GM18511 (cell line): ENCODE data around the gene OR2V1.
"Not testable (repeated sequence)": the region's sequence is repeated elsewhere in the genome, so short reads cannot be mapped to it uniquely, and the experiment has no call there.

Source experiments
- ATAC-seq: cut with Tn5 transposase; IDR thresholded peaks from one replicate; pipeline ENCODE4 v1.9.1; 2021; ENCODE audit warnings: mild to moderate bottlenecking, moderate library complexity; ENCODE audit not compliant: unreplicated experiment

OR2V1 gene

DNA sequence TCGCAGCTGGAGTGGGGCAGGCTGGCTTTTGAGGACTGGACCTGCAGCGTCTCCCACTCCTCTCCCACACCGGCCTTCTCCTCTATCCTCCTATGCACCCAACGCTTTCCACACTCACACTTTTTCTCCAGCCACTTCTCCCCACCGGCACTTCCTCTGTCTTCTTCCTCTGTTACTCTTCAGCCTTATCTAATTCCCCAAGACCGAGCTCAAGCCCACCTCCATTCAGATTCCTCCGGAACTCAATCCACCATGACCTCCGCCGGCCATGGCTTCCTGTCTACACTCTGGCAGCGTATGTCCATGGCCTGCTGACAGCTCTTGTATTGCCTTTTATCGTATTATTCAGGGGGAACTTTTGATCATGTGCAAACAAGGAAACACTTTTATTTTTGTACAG lies 545 bp upstream of the OR2V1 start:
- ATAC-seq = no peak

DNA sequence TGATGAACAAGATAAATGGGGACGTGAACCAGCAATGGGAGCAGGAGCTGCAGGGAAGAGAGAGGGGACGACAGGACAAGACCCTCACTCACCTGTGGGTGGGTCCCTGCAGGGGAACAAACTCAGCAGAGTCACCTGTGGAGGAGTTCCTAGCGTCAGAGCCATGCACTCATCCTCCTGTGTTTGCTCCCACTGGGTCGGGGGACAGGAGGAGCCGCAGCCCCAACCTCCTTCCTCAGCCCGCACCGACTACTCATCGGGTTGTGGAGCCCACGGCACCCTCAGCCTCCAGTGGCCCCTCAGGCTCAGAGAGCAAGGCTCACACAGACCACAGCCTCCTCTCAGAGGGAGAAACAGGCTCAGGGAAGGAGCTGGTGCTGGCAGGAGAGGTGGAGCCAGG lies 888 bp downstream of the OR2V1 start:
- ATAC-seq = not testable (repeated sequence)

DNA sequence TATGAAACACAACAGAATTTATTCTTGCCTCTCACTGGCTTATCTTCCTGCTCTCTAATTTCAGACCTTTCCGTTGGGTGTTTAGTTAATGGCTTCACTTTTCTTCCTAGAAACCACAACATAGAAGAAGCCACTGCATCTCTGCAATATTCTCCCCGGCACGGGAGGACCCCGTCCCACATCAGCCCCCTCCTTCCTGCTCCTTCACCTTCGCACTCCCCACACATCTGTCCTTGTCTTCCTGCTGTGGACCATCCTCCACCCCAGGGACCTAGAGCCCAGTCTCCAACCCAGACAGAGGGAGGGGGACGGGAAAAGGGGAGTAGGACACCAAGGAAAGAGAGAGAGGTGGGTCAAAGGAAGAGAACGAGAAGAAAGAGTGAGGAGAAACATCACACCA lies 1.4 kb downstream of the OR2V1 start:
- no peak for ATAC-seq

DNA sequence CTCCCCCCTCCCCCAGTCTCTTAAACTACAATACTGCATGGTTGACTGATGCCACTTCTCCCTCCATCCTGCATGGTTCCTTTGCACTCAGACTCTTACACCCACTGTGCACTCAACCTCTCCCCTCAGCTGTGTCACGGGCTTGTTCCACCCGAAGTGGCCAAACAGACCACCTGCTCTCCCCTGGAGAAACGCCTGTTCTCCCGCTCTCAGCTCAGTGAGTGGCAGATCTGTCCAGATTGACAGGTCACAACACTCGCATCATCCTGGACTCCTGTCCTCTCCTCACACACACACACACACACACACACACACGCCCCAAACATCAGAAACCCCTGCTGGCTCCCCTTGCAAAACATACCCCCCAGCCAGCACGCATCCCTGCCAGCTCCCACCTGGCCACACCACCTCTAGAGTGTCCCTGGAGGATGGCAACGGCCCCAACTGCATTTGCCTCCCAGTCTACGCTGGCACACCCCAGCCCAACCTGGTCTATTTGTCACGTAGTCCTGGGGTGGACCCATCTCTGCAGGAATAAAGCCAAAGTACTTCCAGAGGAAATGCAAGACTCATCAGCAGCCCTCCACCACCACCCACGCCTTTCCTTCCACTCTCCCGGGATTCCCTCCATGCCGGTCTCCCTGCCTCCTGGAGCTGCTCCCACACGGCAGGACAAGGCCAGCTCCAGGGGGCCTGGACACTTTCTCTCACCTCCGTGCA lies 2.9 kb downstream of the OR2V1 start:
- no peak for ATAC-seq

DNA sequence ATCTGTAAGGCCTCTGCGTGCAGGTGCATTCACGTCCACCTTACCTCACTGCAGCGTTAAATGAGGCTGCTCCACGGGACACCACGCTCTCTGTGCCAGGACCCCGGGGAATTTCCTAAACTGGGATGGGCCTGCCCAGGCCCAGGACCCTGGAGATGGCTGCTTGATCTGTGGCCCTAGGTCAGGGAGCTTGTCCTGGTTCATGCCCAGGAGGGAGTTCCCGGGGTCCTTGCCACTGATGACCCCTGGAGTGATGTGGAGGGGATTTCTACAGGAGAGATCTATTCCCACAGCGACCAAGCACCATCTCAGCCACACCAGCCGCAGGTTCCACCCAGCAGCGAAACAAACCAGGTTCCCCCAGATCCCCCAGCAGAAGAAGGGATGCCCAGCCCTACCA lies 3.5 kb downstream of the OR2V1 start:
- no peak for ATAC-seq

DNA sequence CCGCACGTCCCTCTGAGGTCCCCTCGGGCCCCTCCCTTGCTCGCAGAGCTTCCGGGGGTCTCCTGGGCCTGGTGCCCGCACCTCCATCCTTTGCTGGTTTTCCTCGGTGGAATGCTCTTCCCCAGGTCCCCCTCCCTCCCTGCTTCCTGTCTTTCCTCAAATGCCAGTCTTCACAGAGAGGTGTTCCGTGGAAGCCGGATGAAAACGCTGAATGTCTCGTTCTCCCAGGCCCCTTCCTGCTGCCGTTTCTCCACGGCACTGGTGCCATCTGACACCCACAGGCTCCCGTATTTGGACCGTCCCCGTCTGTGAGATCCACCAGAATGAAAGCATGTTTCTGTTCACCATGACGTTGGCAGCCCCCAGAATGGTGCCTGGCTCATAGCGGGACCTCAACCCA lies 4.1 kb downstream of the OR2V1 start:
- no peak for ATAC-seq

DNA sequence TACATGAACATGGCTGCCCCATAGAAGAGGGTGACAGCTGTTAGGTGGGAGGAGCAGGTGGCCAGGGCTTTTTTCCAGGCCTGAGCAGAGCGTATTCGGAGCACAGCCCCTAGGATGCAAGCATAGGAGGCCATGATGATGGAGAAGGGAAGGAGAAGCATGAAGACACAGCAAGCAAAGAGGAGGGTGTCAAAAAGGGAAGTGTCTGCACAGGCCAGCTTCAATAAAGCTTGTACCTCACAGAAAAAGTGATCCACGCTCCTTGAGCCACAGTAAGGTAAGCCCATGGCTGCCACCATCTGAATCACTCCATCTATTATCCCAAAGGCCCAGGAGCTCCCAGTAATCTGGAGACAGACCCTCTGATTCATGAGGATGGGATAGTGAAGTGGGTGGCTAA lies 6.4 kb downstream of the OR2V1 start:
- no peak for ATAC-seq

DNA sequence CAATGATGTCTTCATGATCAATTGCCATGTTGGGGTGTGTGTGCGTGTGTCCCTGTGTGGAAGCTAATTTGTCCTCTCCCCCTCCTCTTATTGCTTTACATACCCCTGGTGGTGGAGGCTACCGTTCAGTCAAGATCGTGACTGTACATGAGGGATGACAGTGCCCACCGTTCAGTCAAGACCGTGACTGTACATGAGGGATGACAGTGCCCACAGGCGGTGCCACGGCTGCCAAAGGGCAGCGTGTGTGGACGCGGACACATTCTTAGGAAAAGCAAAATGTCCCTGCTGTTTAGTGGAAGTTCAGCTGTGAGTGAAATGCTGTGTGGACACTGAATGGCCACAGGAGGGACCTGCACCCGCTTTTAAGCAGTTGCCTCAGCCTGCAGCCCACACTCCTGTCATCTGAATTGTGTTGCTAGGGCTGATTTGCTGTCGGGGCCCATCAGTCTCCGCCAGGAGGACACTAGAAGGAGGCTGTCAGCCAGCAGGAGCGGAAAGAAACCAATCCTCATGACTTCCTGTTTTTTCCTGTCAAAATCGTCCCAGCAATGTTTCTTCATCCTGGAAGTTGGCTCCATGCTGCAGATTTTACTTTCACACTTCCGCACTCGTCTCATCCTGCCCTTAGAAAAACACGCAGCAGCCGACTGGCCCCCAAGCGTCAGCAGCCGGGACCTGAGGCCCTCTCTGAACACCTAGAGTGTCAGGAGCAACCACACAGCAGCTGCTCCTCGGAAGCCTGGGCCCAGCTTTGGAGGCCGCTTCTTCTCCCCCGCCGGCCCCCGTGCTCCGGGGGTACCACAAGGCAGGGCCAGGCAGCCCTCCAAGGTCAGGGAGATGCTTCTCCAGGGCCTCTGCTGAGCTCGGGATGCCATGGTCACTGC lies 9.1 kb downstream of the OR2V1 start:
- ATAC-seq = no peak

DNA sequence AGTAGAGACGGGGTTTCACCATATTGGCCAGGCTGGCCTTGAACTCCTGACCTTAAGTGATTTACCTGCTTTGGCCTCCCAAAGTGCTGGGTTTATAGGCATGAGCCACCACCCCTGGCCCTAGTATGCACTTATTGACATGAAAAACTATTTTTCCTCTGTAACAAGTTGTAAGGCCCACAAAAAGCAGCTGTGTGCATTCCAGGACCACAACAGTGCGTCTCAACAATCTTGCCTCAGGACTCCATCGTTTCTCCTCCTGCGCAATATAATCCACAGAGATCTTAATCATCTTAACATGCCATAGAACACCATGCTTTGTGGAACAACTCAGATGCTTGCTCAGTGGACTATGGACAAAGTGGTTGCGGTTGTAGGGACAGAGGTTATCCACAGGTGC lies 10.2 kb downstream of the OR2V1 start:
- no peak for ATAC-seq

DNA sequence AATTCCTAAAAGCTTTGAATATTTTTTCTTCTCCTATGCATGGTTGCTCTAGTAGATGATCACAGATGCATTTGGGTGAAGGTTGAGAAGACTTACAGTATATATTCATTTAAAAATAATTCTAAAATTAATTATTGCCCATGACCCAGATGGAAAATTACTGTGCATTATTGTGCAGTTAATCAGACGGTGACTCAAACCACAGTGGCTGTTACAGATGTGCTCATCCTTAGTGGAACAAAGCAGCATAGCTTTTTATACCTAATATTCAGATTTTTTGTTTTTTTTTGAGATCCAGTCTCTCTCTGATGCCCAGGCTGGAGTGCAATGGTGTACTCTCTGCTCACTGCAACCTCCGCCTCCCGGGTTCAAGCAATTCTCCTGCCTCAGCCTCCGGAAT lies 10.7 kb downstream of the OR2V1 start:
- ATAC-seq = no peak

DNA sequence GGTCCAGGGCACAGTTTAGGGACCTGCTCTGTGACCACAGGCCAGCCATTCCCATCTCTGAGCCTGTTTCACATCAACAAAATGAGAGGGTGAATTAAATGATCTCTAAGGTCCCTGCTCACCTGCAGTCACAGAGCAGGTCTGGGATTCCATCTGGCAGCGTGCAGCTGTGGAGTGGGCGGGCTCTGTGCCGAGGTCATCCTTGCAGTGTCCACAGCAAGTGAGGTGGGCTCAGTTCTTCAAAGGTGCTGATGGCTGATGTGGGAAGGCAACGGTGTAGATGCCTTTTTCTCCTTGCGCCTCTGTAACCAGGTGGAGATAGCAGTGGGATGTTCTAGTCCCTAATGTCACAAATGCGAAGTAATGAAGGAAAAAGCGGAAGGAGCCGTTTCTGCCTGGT lies 11.9 kb downstream of the OR2V1 start:
- no peak for ATAC-seq

DNA sequence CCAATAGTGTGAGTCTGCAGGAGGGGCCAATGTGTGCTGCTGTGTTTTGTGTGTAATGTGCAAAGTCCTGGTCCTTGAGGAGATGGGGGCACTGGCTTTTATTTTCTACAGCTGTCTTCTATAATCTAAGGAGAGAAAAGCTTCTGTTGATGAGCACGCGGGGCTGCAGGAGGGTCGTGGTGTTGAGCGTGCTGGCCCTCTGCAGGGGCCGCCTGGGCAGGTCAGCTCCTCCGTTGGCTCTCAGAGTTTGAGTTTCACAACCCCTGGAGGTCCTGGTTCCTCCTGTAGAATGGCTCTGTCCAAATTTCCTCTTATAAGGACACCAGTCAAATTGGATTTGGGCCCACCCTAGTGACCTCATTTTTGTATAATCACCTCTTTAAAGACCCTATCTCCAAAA lies 12.6 kb downstream of the OR2V1 start:
- ATAC-seq = no peak

DNA sequence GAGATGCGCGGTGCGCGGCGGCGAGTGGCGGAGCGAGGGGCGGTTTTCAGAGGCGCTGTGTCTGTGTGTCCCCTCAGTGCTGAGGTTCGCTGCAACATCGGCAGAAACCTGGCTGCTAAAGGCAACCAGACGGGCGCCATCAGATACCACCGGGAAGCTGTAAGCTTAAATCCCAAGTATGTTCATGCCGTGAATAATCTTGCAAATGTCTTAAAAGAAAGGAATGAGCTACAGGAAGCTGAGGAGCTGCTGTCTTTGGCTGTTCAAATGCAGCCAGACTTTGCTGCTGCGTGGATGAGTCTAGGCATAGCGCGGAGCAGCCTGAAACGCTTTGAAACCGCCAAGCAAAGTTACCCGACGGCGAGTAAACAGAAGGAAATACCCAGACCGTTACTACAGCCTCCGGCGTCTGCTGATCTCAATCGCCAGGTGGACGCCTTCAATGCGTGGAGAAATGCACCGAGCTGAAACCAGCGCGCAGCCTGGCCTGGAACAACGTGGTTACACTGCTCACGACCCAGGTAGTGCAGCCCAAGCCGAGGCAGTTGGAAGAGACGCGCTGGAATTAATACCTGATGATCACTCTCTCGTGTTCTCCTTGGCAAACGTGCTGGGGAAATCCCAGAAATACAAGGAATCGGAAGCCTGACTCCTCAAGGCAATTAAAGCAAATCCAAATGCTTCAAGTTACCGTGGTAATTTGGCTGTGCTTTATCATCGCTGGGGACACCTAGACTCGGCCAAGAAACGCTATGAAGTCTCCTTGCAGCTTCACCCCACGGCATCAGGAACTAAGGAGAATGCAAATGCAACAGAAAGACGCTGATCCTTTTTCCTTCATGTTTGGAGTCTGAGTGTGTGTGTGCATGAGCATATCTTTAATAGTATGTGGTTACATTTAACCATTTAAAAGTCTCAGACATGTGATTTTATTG lies 15.9 kb downstream of the OR2V1 start:
- no peak for ATAC-seq

DNA sequence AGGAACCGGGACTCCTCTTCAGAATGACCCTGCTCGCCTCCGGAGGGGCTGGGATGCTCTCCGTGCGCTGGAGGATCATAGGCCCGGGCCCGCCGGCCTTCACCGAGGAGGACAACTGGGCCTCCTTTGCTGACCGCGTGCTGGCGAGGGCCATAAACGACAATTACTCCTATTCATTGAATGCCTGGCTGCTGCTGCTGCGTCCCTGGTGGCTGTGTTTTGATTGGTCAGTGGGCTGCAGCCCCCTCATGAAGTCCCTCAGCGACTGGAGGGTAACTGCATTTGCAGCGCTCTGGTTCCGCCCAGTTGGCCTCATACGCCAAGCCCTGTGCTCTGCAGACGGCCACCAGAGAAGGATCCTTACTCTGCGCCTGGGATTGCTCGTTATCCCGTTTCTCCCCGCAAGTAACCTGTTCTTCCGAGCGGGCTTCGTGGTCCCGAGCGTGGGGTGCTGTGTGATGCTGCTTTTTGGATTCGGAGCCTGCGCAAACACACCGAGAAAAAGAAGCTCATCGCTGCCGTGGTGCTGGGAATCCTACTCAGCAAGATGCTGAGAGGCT lies 16.6 kb downstream of the OR2V1 start:
- no peak for ATAC-seq

DNA sequence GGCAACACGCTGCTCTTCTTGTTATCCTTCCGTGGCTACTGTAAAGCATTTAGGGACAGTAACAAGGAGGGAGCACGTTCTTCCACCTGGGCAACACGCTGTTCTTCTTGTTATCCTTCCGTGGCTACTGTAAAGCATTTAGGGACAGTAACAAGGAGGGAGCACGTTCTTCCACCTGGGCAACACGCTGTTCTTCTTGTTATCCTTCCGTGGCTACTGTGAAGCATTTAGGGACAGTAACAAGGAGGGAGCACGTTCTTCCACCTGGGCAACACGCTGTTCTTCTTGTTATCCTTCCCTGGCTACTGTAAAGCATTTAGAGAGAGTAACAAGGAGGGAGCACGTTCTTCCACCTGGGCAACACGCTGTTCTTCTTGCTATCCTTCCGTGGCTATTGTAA lies 17.4 kb downstream of the OR2V1 start:
- not testable (repeated sequence) for ATAC-seq

DNA sequence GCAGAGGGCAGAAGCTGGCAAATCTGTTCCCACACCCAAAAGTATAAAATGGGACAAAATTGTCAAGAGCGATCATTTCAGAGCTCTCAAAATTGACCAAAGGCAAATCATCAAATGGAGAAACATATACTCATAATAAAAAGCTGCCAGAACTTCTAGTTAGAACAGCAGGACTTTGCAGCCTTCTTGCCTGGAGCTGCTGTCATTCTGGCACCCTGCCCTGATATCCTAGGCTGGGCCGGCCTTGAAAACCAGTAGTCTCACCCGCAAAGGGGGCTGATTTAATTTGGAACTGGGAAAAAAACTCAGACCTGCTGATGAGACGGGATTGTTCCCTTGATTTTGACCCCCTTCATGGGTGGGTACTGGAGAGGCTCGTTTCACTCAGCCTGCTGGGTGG lies 18.5 kb downstream of the OR2V1 start:
- ATAC-seq = no peak

DNA sequence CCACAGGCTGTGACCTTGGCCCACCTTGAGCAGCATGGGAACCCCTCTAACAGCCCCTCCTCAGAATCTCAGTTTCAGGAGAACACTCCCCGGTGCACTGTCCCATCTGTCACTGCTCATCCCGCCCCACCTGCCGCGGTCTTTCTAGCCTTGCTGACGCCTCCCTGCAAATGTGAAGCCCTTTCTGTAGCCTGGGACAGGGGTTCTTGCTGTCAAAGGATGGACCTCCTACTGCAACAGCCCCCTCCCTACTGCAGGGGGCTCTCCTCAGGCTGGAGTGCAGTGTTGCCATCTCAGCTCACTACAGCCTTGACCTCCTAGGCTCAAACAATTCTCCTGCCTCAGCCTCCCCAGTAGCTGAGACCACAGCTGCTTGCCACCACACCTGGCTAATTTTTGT lies 20.0 kb downstream of the OR2V1 start:
- ATAC-seq = no peak

DNA sequence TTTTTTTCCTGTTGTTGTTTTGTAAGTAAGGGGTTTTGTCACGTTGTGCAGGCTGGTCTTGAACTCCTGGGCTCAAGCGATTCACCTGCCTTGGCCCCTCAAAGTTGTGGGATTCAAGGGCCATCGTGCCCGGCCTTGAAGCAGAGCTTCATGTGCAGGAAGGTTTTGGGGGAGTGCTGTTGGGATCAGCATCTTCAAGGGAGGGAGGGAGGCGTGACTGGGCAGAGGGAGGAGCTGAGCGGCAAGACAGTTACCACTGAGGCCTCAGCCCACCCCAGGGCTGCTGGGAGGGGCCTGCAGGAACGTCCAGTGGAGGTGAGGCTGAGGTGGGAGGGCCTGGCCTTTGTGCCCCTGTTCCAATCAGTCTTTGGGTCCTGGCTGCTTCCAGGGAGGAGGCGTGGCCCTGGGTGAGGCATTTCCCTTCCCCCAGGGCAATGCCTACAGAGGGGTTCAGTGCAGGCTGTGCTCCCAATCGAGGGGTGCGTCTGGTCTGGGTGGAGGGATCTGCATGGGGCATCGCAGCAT lies 21.4 kb downstream of the OR2V1 start:
- ATAC-seq = no peak

DNA sequence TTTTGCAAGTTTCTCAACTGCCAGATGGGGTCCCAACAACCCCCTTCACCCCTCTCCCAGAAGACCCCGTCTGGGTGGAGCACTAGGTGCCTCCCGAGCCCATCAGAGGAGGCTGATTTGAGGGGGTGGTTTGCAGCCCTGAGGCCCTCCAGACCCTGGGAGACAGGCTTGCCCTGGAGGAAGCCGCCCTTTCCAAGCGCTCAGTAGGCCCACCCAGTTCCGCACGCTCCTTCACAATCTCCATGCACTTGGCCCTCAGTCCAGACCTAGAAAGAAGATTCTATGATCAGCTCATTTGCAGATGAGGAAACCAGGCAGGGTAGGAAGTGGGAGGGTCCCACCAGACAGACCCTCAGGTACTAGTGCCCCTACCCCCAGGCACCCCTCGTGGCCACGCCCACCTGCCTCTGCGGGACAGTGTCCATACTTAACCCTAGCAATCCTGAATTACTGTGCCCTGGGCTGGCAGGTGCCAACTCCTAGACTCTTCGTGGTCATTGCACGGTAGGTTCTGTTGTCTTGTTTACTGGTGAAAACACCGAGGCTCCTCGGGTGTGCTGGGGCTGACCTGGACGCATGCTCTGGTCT lies 22.3 kb downstream of the OR2V1 start:
- ATAC-seq = no peak

DNA sequence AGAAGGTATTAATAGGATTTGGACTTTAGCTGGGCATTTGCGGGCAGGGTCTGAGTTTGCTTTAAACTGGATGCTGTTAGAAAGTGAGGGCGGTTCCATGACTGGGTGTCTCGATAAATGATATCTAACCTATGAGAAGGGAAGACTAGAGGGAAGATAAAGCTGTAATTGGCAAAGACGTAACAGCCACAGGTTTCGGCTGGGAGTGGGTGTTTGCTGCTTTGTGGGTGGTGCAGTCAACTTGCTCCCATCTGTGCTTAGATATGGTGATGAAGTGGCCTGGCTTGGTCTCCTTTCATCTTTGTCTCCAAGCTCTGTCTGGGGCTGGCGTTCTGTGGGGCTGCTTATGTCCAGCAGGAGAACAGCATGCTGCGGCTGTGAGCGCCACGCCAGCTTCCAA lies 23.3 kb downstream of the OR2V1 start:
- no peak for ATAC-seq
